ENCODE data around the gene ADAP1. TPM values are rescaled to one million over a fixed set of nuclear protein-coding genes. Genes with fewer than 3 reads are reported as not detected.

The ADAP1 gene
- total RNA-seq, 1 experiment from 2014 or later, result 16.4 TPM

- ChIA-PET POLR2A (ENCODE audit: low non-redundant PET) (no interaction called here), CTCF (no interaction called here)
- Histone ChIP-seq H3K27ac (ENCODE audit: low read depth, low read length, poor library complexity, severe bottlenecking) (no peak overlapping the region), H3K4me3 (ENCODE audit: low read depth, low read length, poor library complexity, severe bottlenecking) (no peak overlapping the region), H3K9me3 (ENCODE audit: low read depth, low read length, poor library complexity, severe bottlenecking) (no peaks in the 10 kb centered on the region), H3K27me3 (replicated peaks; ENCODE audit: insufficient read depth, low read depth, low read length, poor library complexity) (no peaks in the 10 kb centered on the region), H3K36me3 (ENCODE audit: insufficient read depth, low read length, poor library complexity, severe bottlenecking) (no peaks in the 10 kb centered on the region), H3K4me1 (ENCODE audit: insufficient read depth, low read length, poor library complexity, severe bottlenecking) (peaks cover 4% of the 10 kb centered on the region)
- intact Hi-C loops (cut with micrococcal nuclease; ENCODE audit: unreplicated experiment), result no loop called here
- TF ChIP-seq CTCF (conservative IDR thresholded peaks at IDR 0.05; ENCODE audit: low read depth, low read length) (no peak), EZH2 (IDR thresholded peaks at IDR 0.05; ENCODE audit: borderline replicate concordance, low read depth, low read length, poor library complexity, severe bottlenecking) (no peak)
- BruUV-seq (replicated peaks), result no TSS peak
- DNase-seq (ENCODE audit: low spot score), result no peak
Observed at GRCh38 chr7:978416-979091, 24.1 kb upstream of the ADAP1 start.

GRCh38 chr7:978049-978346 lies 23.5 kb upstream of the ADAP1 start:
- Histone ChIP-seq H3K27me3 (replicated peaks; ENCODE audit: insufficient read depth, low read depth, low read length, poor library complexity) (no peaks in the 10 kb centered on the region), H3K36me3 (ENCODE audit: insufficient read depth, low read length, poor library complexity, severe bottlenecking) (peaks cover 4% of the 10 kb centered on the region), H3K9me3 (ENCODE audit: low read depth, low read length, poor library complexity, severe bottlenecking) (no peaks in the 10 kb centered on the region), H3K4me1 (ENCODE audit: insufficient read depth, low read length, poor library complexity, severe bottlenecking) (peaks cover 9% of the 10 kb centered on the region), H3K27ac (ENCODE audit: low read depth, low read length, poor library complexity, severe bottlenecking) (no peak overlapping the region), H3K4me3 (ENCODE audit: low read depth, low read length, poor library complexity, severe bottlenecking) (no peak overlapping the region)
- no TSS peak for BruUV-seq (replicated peaks)
- POLR2A ChIA-PET (ENCODE audit: low non-redundant PET), result no interaction called here
- intact Hi-C loops (cut with micrococcal nuclease; ENCODE audit: unreplicated experiment), result no loop called here
- CTCF ChIA-PET, result no interaction called here
- no peak for DNase-seq (ENCODE audit: low spot score)
- no peak for TF ChIP-seq EZH2 (IDR thresholded peaks at IDR 0.05; ENCODE audit: borderline replicate concordance, low read depth, low read length, poor library complexity, severe bottlenecking)
- TF ChIP-seq CTCF (conservative IDR thresholded peaks at IDR 0.05; ENCODE audit: low read depth, low read length), result no peak

GRCh38 chr7:977326-978048 lies 23.0 kb upstream of the ADAP1 start:
- Histone ChIP-seq H3K4me1 (ENCODE audit: insufficient read depth, low read length, poor library complexity, severe bottlenecking) (peaks cover 12% of the 10 kb centered on the region), H3K4me3 (ENCODE audit: low read depth, low read length, poor library complexity, severe bottlenecking) (no peak overlapping the region), H3K27ac (ENCODE audit: low read depth, low read length, poor library complexity, severe bottlenecking) (no peak overlapping the region), H3K27me3 (replicated peaks; ENCODE audit: insufficient read depth, low read depth, low read length, poor library complexity) (no peaks in the 10 kb centered on the region), H3K36me3 (ENCODE audit: insufficient read depth, low read length, poor library complexity, severe bottlenecking) (peaks cover 9% of the 10 kb centered on the region), H3K9me3 (ENCODE audit: low read depth, low read length, poor library complexity, severe bottlenecking) (no peaks in the 10 kb centered on the region)
- TF ChIP-seq EZH2 (IDR thresholded peaks at IDR 0.05; ENCODE audit: borderline replicate concordance, low read depth, low read length, poor library complexity, severe bottlenecking) (no peak), CTCF (conservative IDR thresholded peaks at IDR 0.05; ENCODE audit: low read depth, low read length) (no peak)
- ChIA-PET POLR2A (ENCODE audit: low non-redundant PET) (no interaction called here), CTCF (no interaction called here)
- intact Hi-C loops (cut with micrococcal nuclease; ENCODE audit: unreplicated experiment), result no loop called here
- DNase-seq (ENCODE audit: low spot score), result no peak
- BruUV-seq (replicated peaks), result no TSS peak

All from A673 (cell line).